GM12872 (cell line): ENCODE measurements around the gene TAC3.

Experiments
- CTCF ChIP-seq: IDR thresholded peaks from 3 replicates; pipeline ENCODE4 v1.5.1; 2011; ENCODE audit warnings: low read depth, mild to moderate bottlenecking, low read length, moderate library complexity; ENCODE audit not compliant: insufficient read depth

The TAC3 gene

DNA sequence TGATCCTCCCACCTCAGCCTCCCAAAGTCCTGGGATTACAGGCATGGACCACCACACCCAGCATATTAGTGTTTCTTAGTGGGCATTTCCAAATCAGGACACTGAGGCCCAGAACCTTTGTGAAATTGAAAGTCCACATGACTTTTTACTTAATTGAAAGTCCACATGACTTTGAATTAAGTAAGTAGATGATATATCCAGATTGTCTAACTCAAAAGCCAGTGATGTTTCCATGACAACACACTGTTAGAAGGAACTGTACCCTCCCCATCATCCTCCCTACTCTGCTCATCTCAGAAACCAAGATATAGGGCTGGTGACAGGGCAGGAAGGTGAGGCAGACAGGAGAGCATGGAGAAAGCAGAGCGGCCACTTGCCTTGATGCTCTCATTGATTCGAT is 26.4 kb upstream of the TAC3 start:
- TF ChIP-seq CTCF = no peak

GRCh38 chr12:57040750-57041149 is 24.4 kb upstream of the TAC3 start:
- TF ChIP-seq CTCF = no peak

GRCh38 chr12:57040211-57040610 is 23.9 kb upstream of the TAC3 start:
- TF ChIP-seq CTCF = no peak

DNA sequence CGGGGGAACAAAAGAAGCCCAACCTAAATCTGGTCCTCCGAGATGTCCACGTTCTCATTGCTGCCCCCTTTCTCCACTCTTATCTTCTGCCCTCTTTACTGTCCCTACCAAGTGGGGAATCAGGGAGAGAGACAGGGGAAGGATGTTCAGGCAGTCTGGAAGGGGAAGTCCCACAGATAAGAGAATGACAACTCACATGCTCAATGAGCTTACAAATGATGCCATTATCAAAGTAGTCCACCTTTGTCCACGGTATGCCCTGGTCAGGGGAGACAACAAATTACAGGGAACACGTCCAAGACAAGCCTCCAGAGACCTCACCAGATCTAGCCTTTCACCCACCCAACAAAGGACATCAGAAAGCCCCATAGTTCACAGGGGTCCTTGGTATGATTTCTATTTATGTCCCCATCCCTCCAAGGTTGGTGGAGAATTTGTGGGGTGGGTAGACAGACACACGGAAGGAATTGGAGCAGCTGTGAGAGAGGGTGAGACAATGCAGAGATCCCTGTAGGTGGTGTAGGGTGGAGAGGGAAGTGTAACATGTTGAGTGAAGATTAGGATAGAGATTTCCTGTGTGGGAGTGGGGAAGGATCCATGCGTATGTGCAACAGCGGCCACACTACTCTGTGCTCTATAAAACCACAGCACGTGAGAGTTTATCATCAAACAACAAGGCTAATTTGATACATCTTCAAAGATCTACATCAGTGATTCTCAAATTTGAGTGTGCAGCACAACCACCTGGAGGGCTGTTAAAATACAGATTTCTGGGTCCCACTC is 22.9 kb upstream of the TAC3 start:
- TF ChIP-seq CTCF = no peak

DNA sequence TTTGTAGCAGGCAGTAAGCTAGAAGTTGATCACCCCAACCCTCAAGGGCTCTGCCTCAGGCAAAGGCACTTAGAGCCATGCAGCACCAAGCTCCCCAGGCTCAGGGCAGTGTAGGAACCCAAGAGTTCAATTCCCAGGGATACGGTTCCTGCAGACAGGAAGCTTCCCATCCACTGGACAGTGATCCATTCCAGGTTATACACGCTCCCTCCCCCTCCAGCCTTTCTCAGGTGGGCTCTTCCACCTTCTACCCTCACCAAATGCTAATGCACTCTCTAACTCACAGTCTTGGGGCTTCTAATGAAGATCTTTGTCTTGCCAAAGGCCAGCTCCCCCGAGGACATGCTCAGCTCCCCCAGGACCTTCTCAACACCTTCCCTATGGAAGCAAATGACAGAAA is 20.9 kb upstream of the TAC3 start:
- no peak for TF ChIP-seq CTCF

DNA sequence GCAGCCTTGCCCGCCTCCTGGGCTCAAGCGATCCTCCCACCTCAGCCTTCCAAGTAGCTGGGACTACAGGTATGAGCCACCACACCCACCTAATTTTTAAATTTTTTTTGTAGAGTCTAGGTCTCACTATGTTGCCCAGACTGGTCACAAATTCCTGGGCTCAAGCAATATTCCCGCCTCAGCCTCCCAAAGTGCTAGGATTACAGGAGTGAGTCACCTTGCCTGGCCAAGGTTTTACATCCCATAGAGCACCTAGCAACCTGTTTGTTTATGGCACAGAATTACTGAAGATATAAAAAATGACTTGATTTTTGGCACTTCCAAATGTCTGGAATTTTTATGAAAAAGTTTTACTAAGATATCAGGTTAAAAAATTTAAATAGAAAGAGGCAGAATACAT is 17.1 kb upstream of the TAC3 start:
- no peak for TF ChIP-seq CTCF

GRCh38 chr12:57031789-57032188 is 15.5 kb upstream of the TAC3 start:
- TF ChIP-seq CTCF = no peak
